Neural cell (in vitro differentiated cells): ENCODE results near the gene CYBRD1.

Source experiments
- EP300 ChIP-seq: fragments of 450-650 bp; conservative IDR thresholded peaks from 2 replicates; pipeline ENCODE4 v1.6.1; 2014; ENCODE audit warnings: antibody characterized with exemption, mild to moderate bottlenecking, moderate library complexity; ENCODE audit not compliant: poor library complexity, severe bottlenecking
- EZH2 ChIP-seq: fragments of 200-600, 300-800 bp; shearing (Covaris generic), sonication (generic); IDR thresholded peaks from 2 replicates; pipeline ENCODE4 v1.6.1; 2014; ENCODE audit warnings: antibody characterized with exemption, low read length, borderline replicate concordance, mild to moderate bottlenecking; ENCODE audit not compliant: insufficient read depth, poor library complexity, severe bottlenecking
- SMC3 ChIP-seq: fragments of 450-650 bp; conservative IDR thresholded peaks from 2 replicates; pipeline ENCODE4 v1.6.1; 2014; ENCODE audit warnings: antibody characterized with exemption, mild to moderate bottlenecking, moderate library complexity; ENCODE audit not compliant: poor library complexity
- TAF1 ChIP-seq: IDR thresholded peaks from 2 replicates; pipeline ENCODE4 v1.6.1; 2012; ENCODE audit warnings: low read depth
- TF ChIP-seq, protein P1 (sequence below): fragments of 450-650 bp; IDR thresholded peaks from 2 replicates; pipeline ENCODE4 v1.5.1; 2014; ENCODE audit warnings: antibody characterized with exemption, mild to moderate bottlenecking, moderate library complexity; ENCODE audit not compliant: poor library complexity, severe bottlenecking
- TF ChIP-seq, protein P2 (sequence below): IDR thresholded peaks from 2 replicates; pipeline ENCODE4 v1.6.1; 2012; ENCODE audit warnings: borderline replicate concordance

DNA sequence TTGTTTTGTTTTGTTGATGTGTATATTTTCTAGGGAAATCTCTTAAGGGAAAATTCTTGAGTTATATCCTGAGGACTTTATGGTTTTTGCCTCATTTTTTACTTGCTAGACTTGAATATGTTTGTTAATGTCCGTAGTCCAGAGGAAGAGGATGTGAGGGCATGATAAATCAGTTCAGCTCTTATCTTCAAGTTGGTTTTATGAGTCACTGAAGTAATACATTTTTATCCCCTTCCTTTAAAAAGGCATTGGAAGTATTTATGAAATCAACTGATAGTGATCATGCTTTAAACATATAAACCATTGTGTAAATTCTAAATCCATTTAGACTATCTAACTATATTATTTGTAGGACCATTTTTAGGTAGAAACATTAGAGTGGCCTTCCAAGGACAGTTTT lies 43.9 kb upstream of the CYBRD1 start:
- TF ChIP-seq EP300 (no peak), EZH2 (no peak), SMC3 (no peak), TAF1 (no peak)
- TF ChIP-seq, protein P1, sequence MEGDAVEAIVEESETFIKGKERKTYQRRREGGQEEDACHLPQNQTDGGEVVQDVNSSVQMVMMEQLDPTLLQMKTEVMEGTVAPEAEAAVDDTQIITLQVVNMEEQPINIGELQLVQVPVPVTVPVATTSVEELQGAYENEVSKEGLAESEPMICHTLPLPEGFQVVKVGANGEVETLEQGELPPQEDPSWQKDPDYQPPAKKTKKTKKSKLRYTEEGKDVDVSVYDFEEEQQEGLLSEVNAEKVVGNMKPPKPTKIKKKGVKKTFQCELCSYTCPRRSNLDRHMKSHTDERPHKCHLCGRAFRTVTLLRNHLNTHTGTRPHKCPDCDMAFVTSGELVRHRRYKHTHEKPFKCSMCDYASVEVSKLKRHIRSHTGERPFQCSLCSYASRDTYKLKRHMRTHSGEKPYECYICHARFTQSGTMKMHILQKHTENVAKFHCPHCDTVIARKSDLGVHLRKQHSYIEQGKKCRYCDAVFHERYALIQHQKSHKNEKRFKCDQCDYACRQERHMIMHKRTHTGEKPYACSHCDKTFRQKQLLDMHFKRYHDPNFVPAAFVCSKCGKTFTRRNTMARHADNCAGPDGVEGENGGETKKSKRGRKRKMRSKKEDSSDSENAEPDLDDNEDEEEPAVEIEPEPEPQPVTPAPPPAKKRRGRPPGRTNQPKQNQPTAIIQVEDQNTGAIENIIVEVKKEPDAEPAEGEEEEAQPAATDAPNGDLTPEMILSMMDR: no peak
- TF ChIP-seq, protein P2, sequence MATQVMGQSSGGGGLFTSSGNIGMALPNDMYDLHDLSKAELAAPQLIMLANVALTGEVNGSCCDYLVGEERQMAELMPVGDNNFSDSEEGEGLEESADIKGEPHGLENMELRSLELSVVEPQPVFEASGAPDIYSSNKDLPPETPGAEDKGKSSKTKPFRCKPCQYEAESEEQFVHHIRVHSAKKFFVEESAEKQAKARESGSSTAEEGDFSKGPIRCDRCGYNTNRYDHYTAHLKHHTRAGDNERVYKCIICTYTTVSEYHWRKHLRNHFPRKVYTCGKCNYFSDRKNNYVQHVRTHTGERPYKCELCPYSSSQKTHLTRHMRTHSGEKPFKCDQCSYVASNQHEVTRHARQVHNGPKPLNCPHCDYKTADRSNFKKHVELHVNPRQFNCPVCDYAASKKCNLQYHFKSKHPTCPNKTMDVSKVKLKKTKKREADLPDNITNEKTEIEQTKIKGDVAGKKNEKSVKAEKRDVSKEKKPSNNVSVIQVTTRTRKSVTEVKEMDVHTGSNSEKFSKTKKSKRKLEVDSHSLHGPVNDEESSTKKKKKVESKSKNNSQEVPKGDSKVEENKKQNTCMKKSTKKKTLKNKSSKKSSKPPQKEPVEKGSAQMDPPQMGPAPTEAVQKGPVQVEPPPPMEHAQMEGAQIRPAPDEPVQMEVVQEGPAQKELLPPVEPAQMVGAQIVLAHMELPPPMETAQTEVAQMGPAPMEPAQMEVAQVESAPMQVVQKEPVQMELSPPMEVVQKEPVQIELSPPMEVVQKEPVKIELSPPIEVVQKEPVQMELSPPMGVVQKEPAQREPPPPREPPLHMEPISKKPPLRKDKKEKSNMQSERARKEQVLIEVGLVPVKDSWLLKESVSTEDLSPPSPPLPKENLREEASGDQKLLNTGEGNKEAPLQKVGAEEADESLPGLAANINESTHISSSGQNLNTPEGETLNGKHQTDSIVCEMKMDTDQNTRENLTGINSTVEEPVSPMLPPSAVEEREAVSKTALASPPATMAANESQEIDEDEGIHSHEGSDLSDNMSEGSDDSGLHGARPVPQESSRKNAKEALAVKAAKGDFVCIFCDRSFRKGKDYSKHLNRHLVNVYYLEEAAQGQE: no peak
